Central memory CD8-positive, alpha-beta T cell (primary cell): ENCODE measurements around the gene RAE1.

Experiments
- ATAC-seq: fragments of 150-1000 bp; cut with Tn5 transposase; replicated peaks from 2 replicates; pipeline ENCODE4 v1.10.0; 2022; ENCODE audit warnings: mild to moderate bottlenecking, moderate FRiP score, moderate number of reproducible peaks; ENCODE audit not compliant: poor library complexity, severe bottlenecking; ENCODE audit errors: extremely low read depth
- DNase-seq, 2 donors: peaks; one replicate each; pipeline ENCODE4 v3.0.0; 2021; ENCODE audit warnings: low spot score in 2 of 2
- H3K27ac Mint-ChIP-seq: one replicate; pipeline ENCODE4 v1.8.0; 2022; ENCODE audit warnings: low read depth, mild to moderate bottlenecking, moderate library complexity, mixed read lengths
- H3K27me3 Mint-ChIP-seq: one replicate; pipeline ENCODE4 v1.8.0; 2022; ENCODE audit warnings: mixed read lengths
- H3K36me3 Mint-ChIP-seq: one replicate; pipeline ENCODE4 v1.8.0; 2022; ENCODE audit warnings: mild to moderate bottlenecking, moderate library complexity, mixed read lengths; ENCODE audit not compliant: insufficient read depth
- H3K4me1 Mint-ChIP-seq: one replicate; pipeline ENCODE4 v1.8.0; 2022; ENCODE audit warnings: mixed read lengths
- H3K4me3 Mint-ChIP-seq: one replicate; pipeline ENCODE4 v1.8.0; 2022; ENCODE audit warnings: mild to moderate bottlenecking, moderate library complexity, mixed read lengths
- H3K9me3 Mint-ChIP-seq: one replicate; pipeline ENCODE4 v1.8.0; 2022; ENCODE audit warnings: mixed read lengths

Gene RAE1

GRCh38 chr20:57361517-57361916, 10.5 kb downstream of the RAE1 start:
- H3K4me3 Mint-ChIP-seq, result no peak overlapping the region
- no peaks in the 10 kb centered on the region for H3K9me3 Mint-ChIP-seq
- H3K4me1 Mint-ChIP-seq, result no peaks in the 10 kb centered on the region
- no peaks in the 10 kb centered on the region for H3K27me3 Mint-ChIP-seq
- ATAC-seq (no peak), DNase-seq (no peak)
- H3K27ac Mint-ChIP-seq, result no peak overlapping the region
- peaks cover 37% of the 10 kb centered on the region for H3K36me3 Mint-ChIP-seq

GRCh38 chr20:57364451-57364850, 13.4 kb downstream of the RAE1 start:
- no peak overlapping the region for H3K27ac Mint-ChIP-seq
- H3K4me1 Mint-ChIP-seq, result no peaks in the 10 kb centered on the region
- H3K27me3 Mint-ChIP-seq, result no peaks in the 10 kb centered on the region
- H3K36me3 Mint-ChIP-seq, result peaks cover 55% of the 10 kb centered on the region
- ATAC-seq (no peak), DNase-seq (no peak)
- H3K4me3 Mint-ChIP-seq, result no peak overlapping the region
- H3K9me3 Mint-ChIP-seq, result no peaks in the 10 kb centered on the region

GRCh38 chr20:57369596-57369995, 18.5 kb downstream of the RAE1 start:
- Mint-ChIP-seq H3K27me3 (no peaks in the 10 kb centered on the region), H3K4me3 (no peak overlapping the region), H3K4me1 (no peaks in the 10 kb centered on the region), H3K36me3 (peaks cover 73% of the 10 kb centered on the region), H3K9me3 (no peaks in the 10 kb centered on the region), H3K27ac (no peak overlapping the region)
- ATAC-seq (no peak), DNase-seq (no peak)

GRCh38 chr20:57370316-57370715, 19.3 kb downstream of the RAE1 start:
- DNase-seq (no peak), ATAC-seq (no peak)
- H3K4me1 Mint-ChIP-seq, result peaks cover 2% of the 10 kb centered on the region
- no peak overlapping the region for H3K4me3 Mint-ChIP-seq
- no peaks in the 10 kb centered on the region for H3K9me3 Mint-ChIP-seq
- H3K27me3 Mint-ChIP-seq, result no peaks in the 10 kb centered on the region
- no peak overlapping the region for H3K27ac Mint-ChIP-seq
- H3K36me3 Mint-ChIP-seq, result peaks cover 72% of the 10 kb centered on the region

GRCh38 chr20:57371363-57371762, 20.3 kb downstream of the RAE1 start:
- H3K4me1 Mint-ChIP-seq, result peaks cover 12% of the 10 kb centered on the region
- no peak overlapping the region for H3K4me3 Mint-ChIP-seq
- peaks cover 68% of the 10 kb centered on the region for H3K36me3 Mint-ChIP-seq
- no peak overlapping the region for H3K27ac Mint-ChIP-seq
- ATAC-seq (no peak), DNase-seq (no peak)
- H3K27me3 Mint-ChIP-seq, result no peaks in the 10 kb centered on the region
- no peaks in the 10 kb centered on the region for H3K9me3 Mint-ChIP-seq

- Mint-ChIP-seq H3K36me3 (peaks cover 63% of the 10 kb centered on the region), H3K4me1 (peaks cover 13% of the 10 kb centered on the region), H3K9me3 (no peaks in the 10 kb centered on the region), H3K27ac (no peak overlapping the region), H3K4me3 (no peak overlapping the region), H3K27me3 (no peaks in the 10 kb centered on the region)
- ATAC-seq (no peak), DNase-seq (no peak)
Measured at GRCh38 chr20:57372157-57372556, 21.1 kb downstream of the RAE1 start.

- H3K4me3 Mint-ChIP-seq, result no peak overlapping the region
- ATAC-seq, result no peak
- no peaks in the 10 kb centered on the region for H3K27me3 Mint-ChIP-seq
- H3K4me1 Mint-ChIP-seq, result peaks cover 18% of the 10 kb centered on the region
- H3K36me3 Mint-ChIP-seq, result peaks cover 60% of the 10 kb centered on the region
- H3K27ac Mint-ChIP-seq, result no peak overlapping the region
- DNase-seq, result no peak
- H3K9me3 Mint-ChIP-seq, result no peaks in the 10 kb centered on the region
Measured at GRCh38 chr20:57372581-57373350, 21.7 kb downstream of the RAE1 start.

GRCh38 chr20:57374343-57374930, 23.4 kb downstream of the RAE1 start:
- no peak for ATAC-seq
- Mint-ChIP-seq H3K27ac (no peak overlapping the region), H3K9me3 (no peaks in the 10 kb centered on the region), H3K27me3 (no peaks in the 10 kb centered on the region), H3K4me3 (no peak overlapping the region), H3K4me1 (peaks cover 18% of the 10 kb centered on the region), H3K36me3 (peaks cover 56% of the 10 kb centered on the region)
- DNase-seq, result no peak

- no peak for ATAC-seq
- H3K27ac Mint-ChIP-seq, result no peak overlapping the region
Measured at GRCh38 chr20:57374931-57375651, 24.0 kb downstream of the RAE1 start.

GRCh38 chr20:57375652-57376230, 24.7 kb downstream of the RAE1 start:
- ATAC-seq, result no peak
- H3K9me3 Mint-ChIP-seq, result no peaks in the 10 kb centered on the region
- H3K27ac Mint-ChIP-seq, result no peak overlapping the region
- peak overlapping the region; percentile 20 for H3K4me3 Mint-ChIP-seq
- H3K4me1 Mint-ChIP-seq, result peaks cover 18% of the 10 kb centered on the region
- H3K36me3 Mint-ChIP-seq, result peaks cover 53% of the 10 kb centered on the region
- H3K27me3 Mint-ChIP-seq, result no peaks in the 10 kb centered on the region
- no peak for DNase-seq

More at GRCh38 chr20:57374931-57375651, 24.0 kb downstream of the RAE1 start:
- H3K27me3 Mint-ChIP-seq, result no peaks in the 10 kb centered on the region
- H3K9me3 Mint-ChIP-seq, result no peaks in the 10 kb centered on the region
- peaks cover 18% of the 10 kb centered on the region for H3K4me1 Mint-ChIP-seq
- H3K36me3 Mint-ChIP-seq, result peaks cover 54% of the 10 kb centered on the region
- no peak for DNase-seq
- H3K4me3 Mint-ChIP-seq, result peak overlapping the region; percentile 20

GRCh38 chr20:57377350-57377749, 26.3 kb downstream of the RAE1 start:
- Mint-ChIP-seq H3K36me3 (peaks cover 42% of the 10 kb centered on the region), H3K4me1 (peaks cover 26% of the 10 kb centered on the region), H3K9me3 (no peaks in the 10 kb centered on the region), H3K4me3 (no peak overlapping the region), H3K27ac (no peak overlapping the region), H3K27me3 (no peaks in the 10 kb centered on the region)
- ATAC-seq (no peak), DNase-seq (no peak)

- Mint-ChIP-seq H3K4me1 (peaks cover 34% of the 10 kb centered on the region), H3K9me3 (no peaks in the 10 kb centered on the region), H3K36me3 (peaks cover 44% of the 10 kb centered on the region), H3K27ac (no peak overlapping the region), H3K27me3 (no peaks in the 10 kb centered on the region), H3K4me3 (no peak overlapping the region)
- ATAC-seq (no peak), DNase-seq (no peak)
Measured at GRCh38 chr20:57378107-57378506, 27.1 kb downstream of the RAE1 start.
